CD4-positive, CD25-positive, alpha-beta regulatory T cell (primary cell): ENCODE results near the gene GPR137. TPM values are rescaled to one million over a fixed set of nuclear protein-coding genes. Genes with fewer than 3 reads are reported as not detected.

Source experiments
- ATAC-seq, 2 donors: fragments of 150-1000 bp; cut with Tn5 transposase; one replicate each; pipeline ENCODE4 v1.10.0; 2021; ENCODE audit warnings: low read depth in 2 of 2, moderate number of reproducible peaks in 2 of 2, moderate library complexity in 1 of 2
- DNase-seq, 3 donors: peaks; one replicate each; pipeline versions ENCODE4 v3.0.0 to v3.0.0-alpha.2; 2012 to 2022; ENCODE audit warnings: mixed read lengths in 1 of 3
- H3K27ac ChIP-seq: one replicate; pipeline ENCODE4 v1.7.0; 2013; ENCODE audit warnings: mild to moderate bottlenecking, low read length; ENCODE audit not compliant: insufficient read depth, poor library complexity, severe bottlenecking
- H3K27me3 ChIP-seq: one replicate; pipeline ENCODE4 v1.7.0; 2013; ENCODE audit warnings: low read length; ENCODE audit not compliant: control insufficient read depth, insufficient read depth
- H3K36me3 ChIP-seq: one replicate; pipeline ENCODE4 v1.7.0; 2013; ENCODE audit warnings: mild to moderate bottlenecking, low read length, moderate library complexity; ENCODE audit not compliant: control insufficient read depth, insufficient read depth
- H3K4me1 ChIP-seq: 2 replicates; pipeline ENCODE4 v1.7.0; 2013; ENCODE audit warnings: mild to moderate bottlenecking, low read length; ENCODE audit not compliant: insufficient read depth, control insufficient read depth, poor library complexity, severe bottlenecking
- H3K4me3 ChIP-seq: one replicate; pipeline ENCODE4 v1.7.0; 2013; ENCODE audit warnings: low read depth, mild to moderate bottlenecking, low read length, moderate library complexity
- H3K9me3 ChIP-seq, 2 experiments: 1 replicate in 1 of 2; 2 replicates in 1 of 2; pipeline ENCODE4 v1.7.0; 2013; ENCODE audit warnings: low read length in 2 of 2, mild to moderate bottlenecking in 1 of 2, moderate library complexity in 1 of 2; ENCODE audit not compliant: control insufficient read depth in 2 of 2
- H3K27ac Mint-ChIP-seq, 3 donors: one replicate each; pipeline ENCODE4 v1.8.0; 2020 to 2022; ENCODE audit warnings: mild to moderate bottlenecking in 3 of 3, mixed read lengths in 3 of 3, moderate library complexity in 2 of 3
- H3K27me3 Mint-ChIP-seq: one replicate; pipeline ENCODE4 v1.8.0; 2022; ENCODE audit warnings: mild to moderate bottlenecking, mixed read lengths
- H3K36me3 Mint-ChIP-seq: one replicate; pipeline ENCODE4 v1.8.0; 2020; ENCODE audit warnings: mixed read lengths
- H3K4me1 Mint-ChIP-seq, 4 donors: one replicate each; pipeline ENCODE4 v1.8.0; 2020 to 2022; ENCODE audit warnings: mixed read lengths in 4 of 4, mild to moderate bottlenecking in 1 of 4
- H3K4me3 Mint-ChIP-seq, 4 donors: one replicate each; pipeline ENCODE4 v1.8.0; 2020 to 2022; ENCODE audit warnings: mild to moderate bottlenecking in 4 of 4, mixed read lengths in 4 of 4, moderate library complexity in 3 of 4
- H3K9me3 Mint-ChIP-seq, 7 donors: one replicate each; pipeline ENCODE4 v1.8.0; 2020 to 2022; ENCODE audit warnings: mixed read lengths in 7 of 7, mild to moderate bottlenecking in 3 of 7, moderate library complexity in 2 of 7
- polyA plus RNA-seq, 4 donors: library from polyadenylated mRNA; unstranded; fragments of 300-500 nt; fragmentation: Illumina TruSeq; gene quantifications; one replicate each; pipeline ENCODE4 v1.2.3, GENCODE V29; 2021
- total RNA-seq: library from RNA; stranded (reverse); gene quantifications from one replicate; pipeline ENCODE4 v1.2.3, GENCODE V29; 2022

Gene GPR137
- total and polyA plus RNA-seq, 5 donors from 2014 or later, result 4.1 to 26.0 (median 6.5) TPM

DNA sequence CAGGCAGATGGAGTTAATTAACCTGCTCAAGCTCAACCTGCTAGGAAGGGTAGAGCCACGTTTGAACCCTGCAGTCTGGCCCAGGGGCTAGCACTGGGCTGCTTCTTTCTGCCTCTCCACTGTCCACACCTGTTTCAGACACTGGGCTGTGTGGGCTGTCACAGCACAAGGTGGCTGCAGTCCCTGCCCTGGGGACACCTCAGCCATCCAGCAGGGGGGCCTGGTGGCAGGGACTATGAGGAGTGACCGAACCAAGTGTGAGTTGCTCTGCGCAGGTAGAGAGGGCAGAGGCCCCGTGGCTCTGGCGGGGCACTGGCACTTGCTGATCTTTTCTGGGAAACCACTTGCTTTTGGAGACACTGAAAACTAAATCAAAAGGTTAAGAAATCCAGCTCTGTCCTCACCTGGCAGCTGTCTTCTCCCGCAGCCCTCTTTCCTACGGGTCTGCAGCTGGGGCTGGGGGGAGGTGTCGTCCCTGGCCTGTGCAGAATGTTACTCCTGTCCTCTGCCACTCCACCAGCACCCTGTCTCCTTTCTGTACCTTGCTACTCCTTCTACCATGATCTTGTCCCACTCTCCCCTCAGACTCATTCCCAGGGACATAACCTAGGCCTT, 7.0 kb upstream of the GPR137 start:
- Mint-ChIP-seq H3K36me3 (peaks cover 9% of the 10 kb centered on the region), H3K4me1 (peaks cover 0 to 12% (median 4%) of the 10 kb centered on the region in 4 donors), H3K27me3 (no peaks in the 10 kb centered on the region), H3K4me3 (peak overlapping the region in 1 of 4 donors; percentile 36), H3K27ac (no peak overlapping the region), H3K9me3 (no peaks in the 10 kb centered on the region)
- no peaks in the 10 kb centered on the region for H3K9me3 ChIP-seq
- H3K27ac ChIP-seq, result no peak overlapping the region
- no peak for DNase-seq
- H3K36me3 ChIP-seq, result peaks cover 14% of the 10 kb centered on the region
- H3K4me3 ChIP-seq, result no peak overlapping the region
- ATAC-seq, result no peak
- no peaks in the 10 kb centered on the region for H3K27me3 ChIP-seq
- peaks cover 6% of the 10 kb centered on the region for H3K4me1 ChIP-seq

GRCh38 chr11:64281957-64282770, 3.5 kb upstream of the GPR137 start:
- H3K4me1 ChIP-seq, result peaks cover 20% of the 10 kb centered on the region
- H3K4me3 ChIP-seq, result no peak overlapping the region
- Mint-ChIP-seq H3K9me3 (no peaks in the 10 kb centered on the region), H3K4me1 (peaks cover 0 to 28% (median 12%) of the 10 kb centered on the region in 4 donors), H3K27me3 (peaks cover 5% of the 10 kb centered on the region), H3K36me3 (peaks cover 9% of the 10 kb centered on the region), H3K27ac (peak overlapping the region in 1 of 3 donors; percentile 66), H3K4me3 (peak overlapping the region in 2 of 4 donors; percentile 8 to 41)
- no peaks in the 10 kb centered on the region for H3K9me3 ChIP-seq
- ATAC-seq (no peak), DNase-seq (no peak)
- no peaks in the 10 kb centered on the region for H3K27me3 ChIP-seq
- H3K36me3 ChIP-seq, result peaks cover 7% of the 10 kb centered on the region
- H3K27ac ChIP-seq, result no peak overlapping the region

DNA sequence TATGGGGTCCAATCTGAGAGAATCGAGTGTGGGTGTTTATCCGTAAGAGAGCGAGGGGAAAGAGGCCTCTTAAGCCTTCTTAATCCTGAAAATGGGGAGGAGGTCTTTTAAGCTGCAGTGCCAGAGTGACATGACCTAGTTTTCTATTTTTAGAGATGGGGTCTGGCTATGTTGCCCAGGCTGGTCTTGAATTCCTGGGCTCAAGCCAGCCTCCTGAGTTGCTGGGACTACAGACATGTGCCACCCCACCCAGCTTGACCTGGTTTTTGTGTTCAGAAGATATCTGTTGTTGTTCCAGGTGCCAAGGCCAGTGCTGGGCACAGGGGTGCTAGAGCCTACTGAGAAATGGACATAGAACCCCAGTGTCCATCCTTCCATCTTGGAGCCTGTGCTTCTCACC, 2.6 kb upstream of the GPR137 start:
- Histone ChIP-seq H3K27ac (peak overlapping the region; percentile 14), H3K36me3 (peaks cover 7% of the 10 kb centered on the region), H3K4me3 (no peak overlapping the region), H3K4me1 (peaks cover 20% of the 10 kb centered on the region), H3K9me3 (no peaks in the 10 kb centered on the region), H3K27me3 (no peaks in the 10 kb centered on the region)
- ATAC-seq (no peak), DNase-seq (no peak)
- peaks cover 5% of the 10 kb centered on the region for H3K27me3 Mint-ChIP-seq
- peak overlapping the region in 1 of 3 donors; percentile 71 for H3K27ac Mint-ChIP-seq
- H3K4me3 Mint-ChIP-seq, result peak overlapping the region; percentile 21 to 93 (median 78)
- H3K9me3 Mint-ChIP-seq, result no peaks in the 10 kb centered on the region
- H3K4me1 Mint-ChIP-seq, result peaks cover 0 to 28% (median 12%) of the 10 kb centered on the region in 4 donors
- peaks cover 9% of the 10 kb centered on the region for H3K36me3 Mint-ChIP-seq

- Mint-ChIP-seq H3K36me3 (peaks cover 9% of the 10 kb centered on the region), H3K27me3 (peaks cover 8% of the 10 kb centered on the region), H3K9me3 (no peaks in the 10 kb centered on the region), H3K4me3 (peak within 1 kb of the TSS; percentile 90 to 97 (median 92)), H3K4me1 (peaks cover 0 to 28% (median 12%) of the 10 kb centered on the region in 4 donors), H3K27ac (peak within 1 kb of the TSS; percentile 74 to 96 (median 94))
- H3K4me1 ChIP-seq, result peaks cover 20% of the 10 kb centered on the region
- H3K4me3 ChIP-seq, result peak within 1 kb of the TSS; percentile 86
- peak; percentile 88 to 94 (median 90) for DNase-seq
- ATAC-seq, result peak; percentile 82
- H3K9me3 ChIP-seq, result no peaks in the 10 kb centered on the region
- no peaks in the 10 kb centered on the region for H3K36me3 ChIP-seq
- peak within 1 kb of the TSS; percentile 100 for H3K27ac ChIP-seq
- no peaks in the 10 kb centered on the region for H3K27me3 ChIP-seq
Observed at GRCh38 chr11:64284048-64284961, 1.3 kb upstream of the GPR137 start, which contains the start of gene BAD. BAD (minus strand) TSS chr11:64284665; CDS start chr11:64284368, 297 bp downstream.

DNA sequence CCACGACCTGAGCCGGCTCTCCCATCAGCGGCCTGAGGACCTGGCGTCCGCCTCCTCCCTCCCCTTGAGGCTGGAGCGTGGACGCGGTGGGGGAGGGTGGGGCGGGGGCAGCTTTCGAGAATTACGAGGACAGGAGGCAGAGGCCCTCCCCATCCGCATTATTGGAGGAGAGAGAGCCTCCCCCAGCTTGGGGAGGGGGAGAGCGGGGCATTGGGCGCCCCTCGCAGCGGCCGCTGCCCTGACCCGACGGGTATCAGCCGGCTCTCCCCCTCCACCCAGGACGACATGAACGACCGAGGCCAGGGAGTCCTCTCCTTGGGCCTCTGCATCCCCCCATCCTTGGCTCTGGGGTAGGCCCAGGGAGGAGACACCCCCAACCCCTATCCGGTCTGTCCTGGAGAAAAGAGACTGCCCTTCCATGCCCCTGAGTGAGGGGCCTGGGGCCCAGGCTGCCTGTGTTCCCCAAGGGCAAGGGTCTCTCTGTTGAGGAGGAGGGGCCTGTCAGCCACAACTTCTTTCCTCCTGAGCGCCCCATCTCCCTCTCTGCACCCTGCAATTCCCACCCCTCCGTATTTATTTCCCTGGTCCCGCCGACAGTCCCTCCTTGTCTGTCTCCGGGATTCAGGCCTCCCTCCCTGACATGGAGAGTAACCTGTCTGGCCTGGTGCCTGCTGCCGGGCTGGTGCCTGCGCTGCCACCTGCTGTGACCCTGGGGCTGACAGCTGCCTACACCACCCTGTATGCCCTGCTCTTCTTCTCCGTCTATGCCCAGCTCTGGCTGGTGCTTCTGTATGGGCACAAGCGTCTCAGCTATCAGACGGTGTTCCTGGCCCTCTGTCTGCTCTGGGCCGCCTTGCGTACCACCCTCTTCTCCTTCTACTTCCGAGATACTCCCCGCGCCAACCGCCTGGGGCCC, 495 bp downstream of the GPR137 start:
- DNase-seq, result peak in 2 of 3 donors; percentile 30 to 60
- H3K4me1 Mint-ChIP-seq, result peaks cover 0 to 33% (median 14%) of the 10 kb centered on the region in 4 donors
- H3K4me3 ChIP-seq, result no peak overlapping the region
- no peaks in the 10 kb centered on the region for H3K36me3 ChIP-seq
- H3K27me3 Mint-ChIP-seq, result peaks cover 19% of the 10 kb centered on the region
- H3K27me3 ChIP-seq, result no peaks in the 10 kb centered on the region
- peak overlapping the region; percentile 100 for H3K27ac ChIP-seq
- no peaks in the 10 kb centered on the region for H3K9me3 ChIP-seq
- H3K36me3 Mint-ChIP-seq, result peaks cover 5% of the 10 kb centered on the region
- H3K4me1 ChIP-seq, result peaks cover 21% of the 10 kb centered on the region
- peak overlapping the region in 2 of 3 donors; percentile 86 to 88 for H3K27ac Mint-ChIP-seq
- no peaks in the 10 kb centered on the region for H3K9me3 Mint-ChIP-seq
- H3K4me3 Mint-ChIP-seq, result peak overlapping the region; percentile 80 to 95 (median 90)
- ATAC-seq, result no peak

DNA sequence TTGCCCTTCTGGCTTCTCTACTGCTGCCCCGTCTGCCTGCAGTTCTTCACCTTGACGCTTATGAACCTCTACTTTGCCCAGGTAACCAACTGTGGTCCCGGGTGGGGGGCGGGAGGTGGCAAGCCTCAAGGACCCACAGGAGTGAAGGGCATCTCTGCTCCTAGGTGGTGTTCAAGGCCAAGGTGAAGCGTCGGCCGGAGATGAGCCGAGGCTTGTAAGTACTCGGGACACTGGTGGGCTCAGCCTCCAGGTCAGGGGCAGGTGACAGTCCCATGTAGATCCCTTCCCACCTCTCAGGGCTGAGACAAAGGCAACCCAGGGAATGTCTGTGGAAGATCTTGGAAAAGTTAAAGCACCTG, 1.1 kb downstream of the GPR137 start:
- H3K9me3 ChIP-seq, result no peaks in the 10 kb centered on the region
- Mint-ChIP-seq H3K9me3 (no peaks in the 10 kb centered on the region), H3K27me3 (peaks cover 19% of the 10 kb centered on the region), H3K4me3 (peak overlapping the region; percentile 80 to 95 (median 87)), H3K4me1 (peaks cover 0 to 32% (median 12%) of the 10 kb centered on the region in 4 donors), H3K36me3 (no peaks in the 10 kb centered on the region), H3K27ac (peak overlapping the region; percentile 56 to 88 (median 86))
- ATAC-seq, result no peak
- H3K4me1 ChIP-seq, result peaks cover 26% of the 10 kb centered on the region
- H3K36me3 ChIP-seq, result no peaks in the 10 kb centered on the region
- DNase-seq, result no peak
- H3K4me3 ChIP-seq, result no peak overlapping the region
- no peak overlapping the region for H3K27ac ChIP-seq
- no peaks in the 10 kb centered on the region for H3K27me3 ChIP-seq
